ENCODE measurements around the gene CSNK1G1.
"Not testable (repeated sequence)": the region's sequence is repeated elsewhere in the genome, so short reads cannot be mapped to it uniquely, and the experiment has no call there.

CSNK1G1 gene

GRCh38 chr15:64349375-64349774, 6.6 kb downstream of the CSNK1G1 start:
- no peak for DNase-seq (ENCODE audit: low read depth in 2 of 2)

DNA sequence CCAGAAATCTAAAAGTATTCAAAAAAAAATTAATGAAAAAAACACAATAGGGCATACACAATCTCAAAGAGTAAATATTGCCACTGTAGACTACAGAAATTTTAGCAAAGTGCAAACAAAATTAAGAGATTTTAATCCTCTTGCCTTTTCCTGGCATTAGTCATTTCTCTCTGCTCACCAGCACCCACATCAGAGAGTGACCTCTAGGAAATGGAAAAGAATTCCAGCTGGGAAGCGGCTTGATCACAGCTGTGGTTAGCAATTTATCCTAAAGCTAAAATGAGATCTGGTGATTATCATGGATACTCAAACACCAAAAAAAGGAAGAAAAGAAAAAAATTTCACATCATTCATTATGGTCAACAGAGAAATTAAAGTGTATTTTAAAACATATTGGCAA, 7.5 kb downstream of the CSNK1G1 start:
- DNase-seq (ENCODE audit: low read depth in 2 of 2) = no peak

DNA sequence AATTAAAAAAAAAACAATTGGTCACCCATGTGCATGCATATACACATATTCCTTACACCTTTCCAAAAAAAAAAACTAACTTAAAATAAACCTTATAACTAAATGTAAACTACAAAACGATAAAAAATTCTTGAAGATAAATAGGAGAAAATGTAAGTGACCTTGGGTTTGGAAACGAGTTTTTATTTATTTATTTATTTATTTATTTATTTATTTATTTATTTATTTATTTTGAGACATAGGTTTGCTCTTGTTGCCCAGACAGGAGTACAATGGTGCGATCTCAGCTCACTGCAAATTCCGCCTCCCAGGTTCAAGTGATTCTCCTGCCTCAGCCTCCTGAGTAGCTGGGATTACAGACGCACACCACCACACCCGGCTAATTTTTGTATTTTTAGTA, 9.7 kb downstream of the CSNK1G1 start:
- DNase-seq (ENCODE audit: low read depth in 2 of 2) = not testable (repeated sequence)

GRCh38 chr15:64344651-64345294, 11.2 kb downstream of the CSNK1G1 start:
- DNase-seq (ENCODE audit: low read depth in 2 of 2) = no peak

DNA sequence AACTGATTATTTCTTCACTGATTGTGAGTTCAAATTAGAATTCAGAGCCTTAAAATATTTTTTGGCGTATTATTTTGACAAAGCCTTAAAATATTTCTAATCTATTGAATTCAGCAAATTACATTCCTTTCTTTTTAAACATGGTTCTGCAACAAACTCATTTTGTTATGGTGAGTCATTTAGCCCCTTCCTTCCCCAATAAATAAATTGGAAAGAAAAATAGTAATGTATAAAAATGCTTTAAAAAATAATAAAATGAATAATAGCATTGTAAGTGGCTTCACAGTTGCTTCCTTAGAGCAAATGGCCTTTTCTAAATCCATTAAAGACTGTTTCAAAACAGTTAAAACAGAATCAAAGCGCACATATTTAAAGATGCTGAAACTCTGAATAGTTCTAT, 12.1 kb downstream of the CSNK1G1 start:
- DNase-seq (ENCODE audit: low read depth in 2 of 2) = no peak

- DNase-seq (ENCODE audit: low read depth in 2 of 2) = no peak
Observed at GRCh38 chr15:64343222-64343621, 12.8 kb downstream of the CSNK1G1 start.

- no peak for DNase-seq (ENCODE audit: low read depth in 2 of 2)
Observed at GRCh38 chr15:64341961-64342360, 14.0 kb downstream of the CSNK1G1 start.

- no peak for DNase-seq (ENCODE audit: low read depth in 2 of 2)
Observed at GRCh38 chr15:64340355-64340754, 15.6 kb downstream of the CSNK1G1 start.

DNA sequence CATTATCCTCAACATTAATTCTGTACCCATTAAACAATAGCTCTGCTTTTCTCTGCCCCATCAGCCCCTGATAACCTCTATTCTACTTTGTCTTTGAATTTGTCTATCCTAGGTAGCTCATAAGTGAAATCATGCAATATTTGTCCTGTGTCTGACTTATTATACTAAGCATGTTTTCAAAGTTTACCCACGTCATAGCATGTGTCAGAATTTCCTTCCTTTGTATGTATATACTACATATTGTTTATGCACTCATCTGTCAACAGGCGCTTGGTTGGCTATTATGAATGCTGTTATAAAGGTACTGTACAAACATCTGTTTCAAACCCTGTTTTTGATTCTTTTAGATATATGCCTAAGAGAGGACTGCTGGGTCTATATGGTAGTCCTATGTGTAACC, 18.2 kb downstream of the CSNK1G1 start:
- no peak for DNase-seq (ENCODE audit: low read depth in 2 of 2)

DNA sequence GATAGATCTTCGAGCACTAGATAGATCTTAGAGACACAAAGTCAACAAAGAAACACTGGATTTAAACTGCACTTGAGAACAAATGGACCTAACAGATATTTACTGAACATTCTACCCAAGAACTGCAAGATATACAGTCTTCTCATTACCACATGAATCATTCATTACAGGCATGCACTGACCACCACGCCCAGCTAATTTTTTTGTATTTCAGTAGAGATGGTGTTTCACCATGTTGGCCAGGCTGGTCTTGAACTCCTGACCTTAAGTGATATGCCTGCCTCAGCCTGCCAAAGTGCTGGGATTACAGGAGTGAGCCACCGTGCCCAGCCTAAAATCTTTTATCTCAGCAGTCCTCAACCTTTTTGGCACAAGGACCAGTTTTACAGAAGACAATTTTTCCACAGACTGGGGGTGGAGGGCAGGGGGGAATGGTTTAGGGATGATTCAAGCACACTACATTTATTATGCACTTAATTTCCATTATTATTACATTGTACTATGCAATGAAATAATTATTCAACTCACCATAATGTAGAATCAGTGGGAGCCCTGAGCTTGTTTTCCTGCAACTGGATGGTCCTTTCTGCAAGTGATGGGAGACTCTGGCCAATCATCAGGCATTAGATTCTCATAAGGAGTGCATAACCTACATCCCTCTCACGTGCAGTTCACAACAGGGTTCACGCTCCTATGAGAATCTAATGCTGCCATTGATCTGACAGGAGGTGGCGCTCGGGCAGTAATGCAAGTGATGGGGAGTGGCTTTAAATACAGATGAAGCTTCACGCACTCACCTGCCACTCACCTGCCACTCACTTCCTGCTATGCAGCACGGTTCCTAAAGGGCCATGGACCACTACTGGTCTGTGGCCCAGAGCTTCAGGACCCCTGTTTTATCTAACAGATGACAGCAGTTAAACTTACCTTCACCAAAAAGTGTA, 21.7 kb downstream of the CSNK1G1 start:
- peak in 1 of 2 donors; percentile 12 for DNase-seq (ENCODE audit: low read depth in 2 of 2)

GRCh38 chr15:64333516-64333915, 22.5 kb downstream of the CSNK1G1 start:
- DNase-seq (ENCODE audit: low read depth in 2 of 2) = no peak

GRCh38 chr15:64331668-64332067, 24.3 kb downstream of the CSNK1G1 start:
- DNase-seq (ENCODE audit: low read depth in 2 of 2) = not testable (repeated sequence)

DNA sequence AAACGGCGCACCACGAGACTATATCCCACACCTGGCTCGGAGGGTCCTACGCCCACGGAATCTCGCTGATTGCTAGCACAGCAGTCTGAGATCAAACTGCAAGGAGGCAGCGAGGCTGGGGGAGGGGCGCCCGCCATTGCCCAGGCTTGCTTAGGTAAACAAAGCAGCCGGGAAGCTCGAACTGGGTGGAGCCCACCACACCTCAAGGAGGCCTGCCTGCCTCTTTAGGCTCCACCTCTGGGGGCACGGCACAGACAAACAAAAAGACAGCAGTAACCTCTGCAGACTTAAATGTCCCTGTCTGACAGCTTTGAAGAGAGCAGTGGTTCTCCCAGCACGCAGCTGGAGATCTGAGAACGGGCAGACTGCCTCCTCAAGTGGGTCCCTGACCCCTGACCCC, 29.0 kb downstream of the CSNK1G1 start:
- not testable (repeated sequence) for DNase-seq (ENCODE audit: low read depth in 2 of 2)

DNA sequence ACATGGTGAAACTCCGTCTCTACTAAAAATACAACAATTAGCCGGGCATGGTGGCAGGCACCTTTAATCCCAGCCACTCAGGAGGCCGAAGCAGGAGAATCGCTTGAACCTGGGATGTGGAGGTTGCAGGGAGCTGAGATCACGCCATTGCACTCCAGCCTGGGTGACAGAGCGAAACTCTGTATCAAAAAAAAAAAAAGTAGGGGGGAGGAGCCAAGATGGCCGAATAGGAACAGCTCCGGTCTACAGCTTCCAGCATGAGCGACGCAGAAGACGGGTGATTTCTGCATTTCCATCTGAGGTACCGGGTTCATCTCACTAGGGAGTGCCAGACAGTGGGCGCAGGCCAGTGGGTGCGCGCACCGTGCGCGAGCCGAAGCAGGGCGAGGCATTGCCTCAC, 29.5 kb downstream of the CSNK1G1 start:
- not testable (repeated sequence) for DNase-seq (ENCODE audit: low read depth in 2 of 2)

DNA sequence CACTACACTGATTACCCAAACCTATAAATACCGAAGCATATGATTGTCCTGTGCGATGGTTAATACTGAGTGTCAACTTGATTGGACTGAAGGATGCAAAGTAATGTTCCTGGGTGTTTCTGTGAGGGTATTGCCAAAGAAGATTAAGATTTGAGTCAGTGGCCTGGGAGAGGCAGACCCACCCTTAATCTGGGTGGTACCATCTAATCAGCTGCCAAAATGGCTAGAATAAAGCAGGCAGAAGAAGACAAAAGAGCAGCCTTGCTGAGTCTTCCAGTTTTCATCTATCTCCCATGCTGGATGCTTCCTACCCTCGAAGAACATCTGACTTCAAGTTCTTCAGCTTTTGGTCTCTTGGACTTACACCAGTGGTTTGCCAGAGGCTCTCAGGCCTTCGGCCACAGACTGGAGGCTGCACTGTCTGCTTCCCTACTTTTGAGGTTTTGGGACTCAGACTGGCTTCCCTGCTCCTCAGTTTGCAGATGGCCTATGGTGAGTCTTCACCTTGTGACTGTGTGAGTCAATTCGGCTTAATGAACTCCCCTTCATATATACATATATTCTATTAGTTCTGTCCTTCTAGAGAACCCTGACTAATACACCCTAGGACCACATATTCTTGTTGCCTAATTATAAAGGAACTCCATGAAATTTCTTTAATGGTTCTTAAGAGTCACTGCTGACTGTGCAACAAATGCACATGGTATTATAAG, 31.7 kb downstream of the CSNK1G1 start:
- DNase-seq (ENCODE audit: low read depth in 2 of 2) = no peak

DNA sequence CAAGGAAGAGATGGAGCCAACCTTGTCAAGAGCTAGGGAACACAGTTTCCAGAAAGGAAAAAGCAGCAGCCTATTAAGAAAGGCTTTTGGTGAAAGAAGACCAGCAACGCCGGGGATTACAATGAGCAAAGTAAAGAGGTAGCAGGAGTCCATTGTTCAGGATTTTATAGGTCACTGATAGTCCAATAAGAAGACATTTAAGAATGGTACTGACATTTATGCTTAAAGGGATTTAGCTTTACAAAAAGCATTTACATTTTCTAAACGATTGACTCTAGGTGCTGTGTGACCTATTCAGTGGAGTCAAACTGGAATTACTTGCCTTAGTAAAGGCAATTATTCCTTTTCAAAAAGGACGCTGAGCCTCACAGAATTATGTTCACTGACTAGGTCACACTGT, 40.8 kb downstream of the CSNK1G1 start:
- DNase-seq (ENCODE audit: low read depth in 2 of 2) = no peak

- no peak for DNase-seq (ENCODE audit: low read depth in 2 of 2)
Observed at GRCh38 chr15:64314456-64314855, 41.5 kb downstream of the CSNK1G1 start.

DNA sequence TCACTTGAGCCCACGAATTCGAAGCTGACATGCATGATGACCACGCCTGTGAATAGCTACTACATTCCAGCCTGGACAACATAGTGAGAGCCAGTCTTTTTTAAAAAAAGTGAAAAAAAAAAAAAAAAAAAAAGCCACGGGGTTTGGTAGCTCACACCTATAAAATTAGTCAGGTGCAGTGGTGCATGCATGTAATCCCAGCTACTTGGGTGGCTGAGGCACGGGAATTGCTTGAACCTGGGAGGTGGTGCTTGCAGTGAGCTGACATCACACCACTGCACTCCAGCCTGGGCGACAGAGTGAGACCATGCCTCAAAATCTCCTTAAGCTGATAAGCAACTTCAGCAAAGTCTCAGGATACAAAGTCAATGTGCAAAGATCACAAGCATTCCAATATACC, 44.4 kb downstream of the CSNK1G1 start:
- DNase-seq (ENCODE audit: low read depth in 2 of 2) = no peak

DNA sequence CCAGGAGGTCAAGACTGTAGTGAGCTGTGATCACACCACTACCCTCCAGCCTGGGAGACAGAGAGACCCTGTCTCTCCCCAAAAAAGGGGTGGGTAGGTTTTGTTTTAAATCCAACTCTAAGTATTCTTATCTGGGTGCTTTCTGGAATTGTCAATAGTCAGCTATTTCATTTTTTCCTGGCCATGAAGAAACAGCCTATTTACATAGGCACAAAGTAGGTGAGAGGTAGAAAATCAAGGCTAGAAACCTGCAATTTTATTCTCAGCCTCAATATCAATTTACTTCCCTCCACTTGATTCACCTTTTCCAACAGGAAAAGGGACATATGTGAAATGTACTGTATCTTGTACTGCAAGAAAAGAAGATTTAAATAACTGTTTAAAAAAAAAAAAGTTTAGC, 45.9 kb downstream of the CSNK1G1 start:
- DNase-seq (ENCODE audit: low read depth in 2 of 2) = no peak

DNA sequence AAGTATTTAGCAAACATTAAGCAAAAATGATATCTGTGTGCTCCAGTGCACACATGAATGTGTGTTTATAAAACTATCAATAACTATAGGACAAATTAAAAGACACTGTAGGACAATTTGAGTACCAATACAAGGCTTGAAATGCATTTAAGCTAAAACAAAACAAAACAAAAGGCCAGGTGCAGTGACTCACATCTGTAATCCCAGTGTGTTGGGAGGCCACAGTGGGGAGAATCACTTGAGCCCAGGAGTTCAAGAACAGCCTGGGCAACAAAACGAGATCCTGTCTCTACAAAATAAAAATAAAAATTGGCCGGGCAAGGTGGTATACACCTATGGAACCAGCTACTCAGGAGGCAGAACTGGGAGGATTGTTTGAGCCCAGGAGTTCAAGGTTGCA, 50.7 kb downstream of the CSNK1G1 start:
- DNase-seq (ENCODE audit: low read depth in 2 of 2) = no peak

DNA sequence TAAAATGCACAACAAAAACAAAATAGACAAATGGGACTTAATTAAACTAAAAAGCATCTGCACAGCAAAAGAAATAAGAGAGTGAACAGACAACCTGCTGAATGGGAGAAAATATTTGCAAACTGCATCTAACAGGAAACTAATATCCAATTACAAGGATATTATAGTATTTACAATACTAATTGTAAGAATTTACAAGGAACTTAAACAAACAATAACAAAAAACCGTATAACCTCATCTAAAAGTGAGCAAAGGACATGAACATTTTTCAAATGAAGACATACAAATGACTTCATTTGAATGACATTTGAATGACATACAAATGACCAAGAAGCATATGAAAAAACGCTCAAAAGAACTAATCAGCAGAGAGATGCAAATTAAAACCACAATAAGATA, 66.4 kb downstream of the CSNK1G1 start:
- no peak for DNase-seq (ENCODE audit: low read depth in 2 of 2)

DNA sequence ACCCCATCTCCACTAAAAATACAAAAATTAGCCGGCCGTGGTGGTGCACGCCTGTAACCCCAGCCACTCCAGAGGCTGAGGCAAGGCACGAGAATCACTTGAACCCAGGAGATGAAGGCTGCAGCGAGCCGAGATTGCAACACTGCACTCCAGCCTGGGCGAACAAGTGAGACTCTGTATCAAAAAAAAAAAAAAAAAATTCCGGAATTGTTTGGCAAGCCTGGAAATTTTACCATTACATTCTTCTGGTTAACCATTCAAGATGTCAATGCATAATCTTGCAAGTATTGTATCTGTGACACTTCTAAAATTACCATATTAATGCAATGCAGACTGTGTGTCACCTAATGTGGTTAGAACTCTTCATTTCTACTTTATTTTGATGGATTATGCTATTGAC, 67.0 kb downstream of the CSNK1G1 start:
- no peak for DNase-seq (ENCODE audit: low read depth in 2 of 2)

- no peak for DNase-seq (ENCODE audit: low read depth in 2 of 2)
Observed at GRCh38 chr15:64288577-64288976, 67.4 kb downstream of the CSNK1G1 start.
